ENCODE results near the gene PAX3. TPM values are rescaled to one million over a fixed set of nuclear protein-coding genes. Genes with fewer than 3 reads are reported as not detected.

Gene PAX3
- total and polyA plus RNA-seq, 11 donors = 0.42 TPM; not detected in 10

DNA sequence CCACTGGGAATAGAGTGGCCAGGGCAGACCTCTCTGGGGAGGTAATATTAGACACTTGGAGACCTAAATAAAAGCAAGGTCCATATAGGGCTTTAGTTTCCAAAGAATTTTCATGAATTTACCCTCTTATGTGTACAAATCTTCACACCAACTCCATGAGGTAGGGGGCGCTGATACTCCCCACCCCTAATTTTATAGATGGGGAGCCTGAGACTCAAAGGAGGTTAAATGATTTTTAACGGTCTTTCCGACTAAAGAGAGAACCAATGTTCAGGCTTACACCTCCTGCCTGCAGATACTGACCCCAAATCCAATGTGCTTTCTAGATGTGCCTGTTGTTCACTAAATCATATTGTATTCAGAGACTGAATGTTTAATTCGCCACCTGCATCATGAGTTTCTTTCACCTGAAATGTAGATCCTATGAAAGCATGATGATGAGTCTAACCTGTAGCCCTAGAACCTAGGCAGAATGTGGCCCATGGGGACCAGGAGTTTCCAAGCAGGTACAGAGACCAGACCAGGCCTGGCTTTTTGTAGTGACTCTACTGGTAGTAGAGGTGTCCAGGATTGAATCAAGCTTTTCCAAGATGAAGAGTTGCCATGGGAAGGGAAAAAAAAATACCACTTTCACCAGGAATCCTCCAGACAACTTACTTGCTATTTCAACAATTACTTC, 16.8 kb upstream of the PAX3 start:
- no peaks in the 10 kb centered on the region for H3K9me3 ChIP-seq
- 53 to 70% (median 54%) methylated on average over 4 of the region's 4 CpGs for WGBS, 4 donors
- H3K4me1 ChIP-seq = peaks cover 0 to 30% (median 5%) of the 10 kb centered on the region in 12 donors
- no peaks in the 10 kb centered on the region for H3K36me3 ChIP-seq
- ATAC-seq (no peak), DNase-seq (no peak)
- peaks cover 23 to 93% (median 47%) of the 10 kb centered on the region in 9 donors for H3K27me3 ChIP-seq
- no peak overlapping the region for H3K27ac ChIP-seq
- intact Hi-C loops (cut with DNase I) = loop anchor here in 9 of 10 donors (2.0 to 10.0 kb wide), 6 partner anchors 245 to 297 kb away; no protein-coding TSS in a partner anchor
- TF ChIP-seq, protein P1, sequence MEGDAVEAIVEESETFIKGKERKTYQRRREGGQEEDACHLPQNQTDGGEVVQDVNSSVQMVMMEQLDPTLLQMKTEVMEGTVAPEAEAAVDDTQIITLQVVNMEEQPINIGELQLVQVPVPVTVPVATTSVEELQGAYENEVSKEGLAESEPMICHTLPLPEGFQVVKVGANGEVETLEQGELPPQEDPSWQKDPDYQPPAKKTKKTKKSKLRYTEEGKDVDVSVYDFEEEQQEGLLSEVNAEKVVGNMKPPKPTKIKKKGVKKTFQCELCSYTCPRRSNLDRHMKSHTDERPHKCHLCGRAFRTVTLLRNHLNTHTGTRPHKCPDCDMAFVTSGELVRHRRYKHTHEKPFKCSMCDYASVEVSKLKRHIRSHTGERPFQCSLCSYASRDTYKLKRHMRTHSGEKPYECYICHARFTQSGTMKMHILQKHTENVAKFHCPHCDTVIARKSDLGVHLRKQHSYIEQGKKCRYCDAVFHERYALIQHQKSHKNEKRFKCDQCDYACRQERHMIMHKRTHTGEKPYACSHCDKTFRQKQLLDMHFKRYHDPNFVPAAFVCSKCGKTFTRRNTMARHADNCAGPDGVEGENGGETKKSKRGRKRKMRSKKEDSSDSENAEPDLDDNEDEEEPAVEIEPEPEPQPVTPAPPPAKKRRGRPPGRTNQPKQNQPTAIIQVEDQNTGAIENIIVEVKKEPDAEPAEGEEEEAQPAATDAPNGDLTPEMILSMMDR (IDR thresholded peaks at IDR 0.05) = no peak
- no peak for TF ChIP-seq POLR2A (IDR thresholded peaks at IDR 0.05)
- H3K4me3 ChIP-seq = no peak overlapping the region

GRCh38 chr2:222313816-222314215, 15.0 kb upstream of the PAX3 start:
- no peak for ATAC-seq
- Histone ChIP-seq H3K4me3 (no peak overlapping the region), H3K27me3 (peaks cover 39 to 97% (median 64%) of the 10 kb centered on the region in 9 donors), H3K27ac (no peak overlapping the region), H3K36me3 (no peaks in the 10 kb centered on the region), H3K4me1 (peaks cover 0 to 17% (median 2%) of the 10 kb centered on the region in 12 donors), H3K9me3 (no peaks in the 10 kb centered on the region)
- TF ChIP-seq, protein P1 (IDR thresholded peaks at IDR 0.05) = no peak
- TF ChIP-seq POLR2A (IDR thresholded peaks at IDR 0.05) = no peak
- no peak for DNase-seq
- intact Hi-C loops (cut with DNase I) = loop anchor here in 3 of 10 donors (10.0 kb wide), 2 partner anchors 249 to 259 kb away; no protein-coding TSS in a partner anchor

- DNase-seq (peak in 1 of 5 donors; percentile 59), ATAC-seq (peak in 1 of 4 donors; percentile 24)
- Histone ChIP-seq H3K27me3 (peaks cover 53 to 100% (median 78%) of the 10 kb centered on the region in 9 donors), H3K4me3 (peak overlapping the region in 1 of 12 donors; percentile 11), H3K4me1 (peaks cover 0 to 11% (median 0%) of the 10 kb centered on the region in 12 donors), H3K36me3 (no peaks in the 10 kb centered on the region), H3K9me3 (no peaks in the 10 kb centered on the region), H3K27ac (no peak overlapping the region)
- no peak for TF ChIP-seq POLR2A (IDR thresholded peaks at IDR 0.05)
- TF ChIP-seq, protein P1 (IDR thresholded peaks at IDR 0.05) = no peak
- intact Hi-C loops (cut with DNase I) = loop anchor here in 3 of 10 donors (10.0 kb wide), 2 partner anchors 247 to 257 kb away; no protein-coding TSS in a partner anchor
- 3 to 19% (median 4%) methylated on average over 18 to 48 of the region's 48 CpGs for WGBS, 4 donors
These were observed 13.4 kb upstream of the PAX3 start for GRCh38 chr2:222311978-222312738.

Data from heart left ventricle (tissue), 16 donors.